HepG2 (cell line): Measurements from ENCODE around the gene USP7. TPM values are rescaled to one million over a fixed set of nuclear protein-coding genes. Genes with fewer than 3 reads are reported as not detected.
A peak's percentile ranks its signal among the peaks of the same experiment; 100 is the strongest.

Experiments
- ARHGAP35 ChIP-seq: sonication (generic); formaldehyde crosslinking; IDR thresholded peaks from 2 replicates; pipeline ENCODE4 v1.9.0; 2022; ENCODE audit warnings: mild to moderate bottlenecking, inconsistent platforms, moderate library complexity, missing genetic modification reagents, borderline replicate concordance
- CC2D1A ChIP-seq: sonication (generic); formaldehyde crosslinking; IDR thresholded peaks from 2 replicates; pipeline ENCODE4 v1.8.1; 2023; ENCODE audit warnings: mild to moderate bottlenecking, missing genetic modification reagents
- LCORL ChIP-seq, 2 experiments: fragments of 450-650 bp in 1 of 2; sonication (generic) in 1 of 2; formaldehyde crosslinking in 1 of 2; IDR thresholded peaks; 2 replicates each; pipeline versions ENCODE4 v1.5.0 to v1.6.1; 2017 to 2020; ENCODE audit warnings: antibody characterized with exemption in 1 of 2, missing genetic modification reagents in 1 of 2
- MED1 ChIP-seq: sonication (generic); formaldehyde crosslinking; IDR thresholded peaks from 2 replicates; pipeline ENCODE4 v1.4.0; 2020; ENCODE audit warnings: missing genetic modification reagents
- NONO ChIP-seq, 2 experiments: fragments of 450-650 bp in 1 of 2; sonication (generic) in 1 of 2; formaldehyde crosslinking in 1 of 2; IDR thresholded peaks in 1 of 2; conservative IDR thresholded peaks in 1 of 2; 2 replicates each; pipeline versions ENCODE4 v1.6.1 to v1.8.0; 2017 to 2022; ENCODE audit warnings: mild to moderate bottlenecking in 1 of 2, missing genetic modification reagents in 1 of 2, moderate library complexity in 1 of 2
- PAF1 ChIP-seq: IDR thresholded peaks from 2 replicates; pipeline ENCODE4 v1.6.1; 2016; ENCODE audit warnings: missing genetic modification reagents, missing compliant biosample characterization
- PRDM4 ChIP-seq: sonication (generic); formaldehyde crosslinking; IDR thresholded peaks from 2 replicates; pipeline ENCODE4 v1.9.0; 2021; ENCODE audit warnings: missing genetic modification reagents, borderline replicate concordance
- RFXAP ChIP-seq: sonication (generic); formaldehyde crosslinking; IDR thresholded peaks from 2 replicates; pipeline ENCODE4 v1.4.0; 2020; ENCODE audit warnings: missing genetic modification reagents, borderline replicate concordance
- ZBTB4 ChIP-seq: sonication (generic); formaldehyde crosslinking; IDR thresholded peaks from 2 replicates; pipeline ENCODE4 v1.4.0; 2020; ENCODE audit warnings: missing genetic modification reagents, mild to moderate bottlenecking, borderline replicate concordance
- ZFP1 ChIP-seq: IDR thresholded peaks from 2 replicates; pipeline ENCODE4 v1.6.1; 2016
- ZFYVE20 ChIP-seq: sonication (generic); formaldehyde crosslinking; IDR thresholded peaks from 2 replicates; pipeline ENCODE4 v1.8.0; 2023; ENCODE audit warnings: low read depth, mild to moderate bottlenecking, moderate library complexity, missing genetic modification reagents, borderline replicate concordance
- ZNF17 ChIP-seq: sonication (generic); formaldehyde crosslinking; IDR thresholded peaks from 2 replicates; pipeline ENCODE4 v1.5.0; 2020; ENCODE audit warnings: mild to moderate bottlenecking, missing genetic modification reagents
- ZNF441 ChIP-seq: sonication (generic); formaldehyde crosslinking; IDR thresholded peaks from 2 replicates; pipeline ENCODE4 v1.7.0; 2021; ENCODE audit warnings: missing genetic modification reagents, borderline replicate concordance
- ZNF550 ChIP-seq: sonication (generic); formaldehyde crosslinking; IDR thresholded peaks from 2 replicates; pipeline ENCODE4 v1.4.0; 2020; ENCODE audit warnings: mild to moderate bottlenecking, missing genetic modification reagents, borderline replicate concordance
- ZNF556 ChIP-seq: sonication (generic); formaldehyde crosslinking; IDR thresholded peaks from 2 replicates; pipeline ENCODE4 v1.4.0; 2020; ENCODE audit warnings: mild to moderate bottlenecking, missing genetic modification reagents, borderline replicate concordance
- ZSCAN31 ChIP-seq: sonication (generic); formaldehyde crosslinking; IDR thresholded peaks from 2 replicates; pipeline ENCODE4 v1.5.0; 2020; ENCODE audit warnings: low read depth, mild to moderate bottlenecking, missing genetic modification reagents
- polyA plus RNA-seq, 8 experiments: library from polyadenylated mRNA; depleted of rRNA in 3 of 8; stranded (reverse) in 7 of 8; unstranded in 1 of 8; fragments of >200 nt; fragmentation: Illumina TruSeq in 4 of 8; extraction: Trizol in 4 of 8; gene quantifications; 2 replicates each; pipeline versions ENCODE4 v1.2.1 to v1.2.3, GENCODE V29; 2011 to 2016; ENCODE audit warnings: low read depth in 4 of 8, missing spikeins in 1 of 8, mixed read lengths in 1 of 8; ENCODE audit not compliant: insufficient read depth in 1 of 8
- total RNA-seq, 5 experiments: library from RNA; depleted of rRNA; stranded (reverse); fragments of >200 nt; fragmentation: Illumina TruSeq; extraction: Trizol; gene quantifications; 2 replicates each; pipeline ENCODE4 v1.2.3, GENCODE V29; 2016; ENCODE audit warnings: low read depth in 1 of 5
- TF ChIP-seq, protein P1 (sequence below): conservative IDR thresholded peaks from 2 replicates; pipeline ENCODE4 v1.6.1; 2018; ENCODE audit warnings: missing genetic modification reagents

The USP7 gene
- total and polyA plus RNA-seq, 2 of the 13 experiments (the other 11 are each of a cell fraction or from before 2014, with no cell fraction given), result 52.5 to 173 TPM

GRCh38 chr16:8850279-8850885, 113.3 kb downstream of the USP7 start (continued):
- 0 out of 2 replicates have a peak, but pooled peaks have one; percentile 43 for TF ChIP-seq PRDM4 (CRISPR knock-in tag)
- TF ChIP-seq ZFP1 (CRISPR knock-in tag), result peak; percentile 80; the same call in 1 of the 2 replicates
- 0 out of 2 replicates have a peak, but pooled peaks have one; percentile 56 for TF ChIP-seq ZNF550 (CRISPR knock-in tag)
- no peak for TF ChIP-seq ZFYVE20 (CRISPR knock-in tag)
- TF ChIP-seq ZSCAN31, result peak; percentile 83
- peak; percentile 85; the same call in 1 of the 2 replicates for TF ChIP-seq ZNF441 (CRISPR knock-in tag)
- no peak for TF ChIP-seq LCORL (IDR thresholded peaks at IDR 0.05)
- peak; percentile 83 for TF ChIP-seq LCORL (CRISPR knock-in tag; IDR thresholded peaks at IDR 0.05)
- TF ChIP-seq RFXAP (CRISPR knock-in tag), result peak; percentile 89; the same call in 1 of the 2 replicates
- peak; percentile 88; the same call in 1 of the 2 replicates for TF ChIP-seq ZNF556 (CRISPR knock-in tag)
- TF ChIP-seq, protein P1, sequence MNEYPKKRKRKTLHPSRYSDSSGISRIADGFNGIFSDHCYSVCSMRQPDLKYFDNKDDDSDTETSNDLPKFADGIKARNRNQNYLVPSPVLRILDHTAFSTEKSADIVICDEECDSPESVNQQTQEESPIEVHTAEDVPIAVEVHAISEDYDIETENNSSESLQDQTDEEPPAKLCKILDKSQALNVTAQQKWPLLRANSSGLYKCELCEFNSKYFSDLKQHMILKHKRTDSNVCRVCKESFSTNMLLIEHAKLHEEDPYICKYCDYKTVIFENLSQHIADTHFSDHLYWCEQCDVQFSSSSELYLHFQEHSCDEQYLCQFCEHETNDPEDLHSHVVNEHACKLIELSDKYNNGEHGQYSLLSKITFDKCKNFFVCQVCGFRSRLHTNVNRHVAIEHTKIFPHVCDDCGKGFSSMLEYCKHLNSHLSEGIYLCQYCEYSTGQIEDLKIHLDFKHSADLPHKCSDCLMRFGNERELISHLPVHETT (CRISPR knock-in tag), result peak; percentile 70
- TF ChIP-seq ARHGAP35 (CRISPR knock-in tag), result peak; percentile 91
- TF ChIP-seq ZBTB4, result peak; percentile 92
- TF ChIP-seq NONO (IDR thresholded peaks at IDR 0.05), result no peak
- peak; percentile 25; the same call in 1 of the 2 replicates for TF ChIP-seq NONO (CRISPR knock-in tag; conservative IDR thresholded peaks at IDR 0.05)
- peak; percentile 98 for TF ChIP-seq PAF1 (CRISPR knock-in tag)
- peak; percentile 96 for TF ChIP-seq MED1
- no peak for TF ChIP-seq ZNF17 (CRISPR knock-in tag)
- TF ChIP-seq CC2D1A (CRISPR knock-in tag), result no peak
